Colon (tissue), 2 donors: ENCODE data around the gene SCRN1.
"Not testable (repeated sequence)": the region's sequence is repeated elsewhere in the genome, so short reads cannot be mapped to it uniquely, and the experiment has no call there.

Experiments used
- FAIRE-seq: peaks from 2 replicates; lab custom pipeline; 2012; peaks lifted over from hg19 to GRCh38; lab: Jason Lieb, UNC
- donor health status: control.
- donor health status: control.

SCRN1 gene

GRCh38 chr7:29968683-29969395, 20.8 kb downstream of the SCRN1 start:
- no peak for FAIRE-seq

GRCh38 chr7:29965030-29965429, 24.6 kb downstream of the SCRN1 start:
- FAIRE-seq: no peak

GRCh38 chr7:29962035-29962434, 27.6 kb downstream of the SCRN1 start:
- FAIRE-seq: peak; percentile 78

GRCh38 chr7:29961611-29962010, 28.0 kb downstream of the SCRN1 start:
- not testable (repeated sequence) for FAIRE-seq

GRCh38 chr7:29958667-29959358, 30.8 kb downstream of the SCRN1 start:
- FAIRE-seq: no peak

- no peak for FAIRE-seq
Measured at GRCh38 chr7:29957521-29958310, 31.9 kb downstream of the SCRN1 start.

- FAIRE-seq: no peak
Measured at GRCh38 chr7:29956487-29956836, 33.1 kb downstream of the SCRN1 start.

GRCh38 chr7:29955799-29956486, 33.7 kb downstream of the SCRN1 start:
- no peak for FAIRE-seq

- FAIRE-seq: no peak
Measured at GRCh38 chr7:29955075-29955792, 34.4 kb downstream of the SCRN1 start.

GRCh38 chr7:29953726-29954347, 35.8 kb downstream of the SCRN1 start:
- FAIRE-seq: no peak

- no peak for FAIRE-seq
Measured at GRCh38 chr7:29951206-29951605, 38.4 kb downstream of the SCRN1 start.

- no peak for FAIRE-seq
Measured at GRCh38 chr7:29950480-29950879, 39.1 kb downstream of the SCRN1 start.

- FAIRE-seq: no peak
Measured at GRCh38 chr7:29948587-29948986, 41.0 kb downstream of the SCRN1 start.

- FAIRE-seq: no peak
Measured at GRCh38 chr7:29946428-29947186, 43.0 kb downstream of the SCRN1 start.

GRCh38 chr7:29945259-29945809, 44.3 kb downstream of the SCRN1 start:
- FAIRE-seq: no peak

GRCh38 chr7:29940199-29940598, 49.4 kb downstream of the SCRN1 start:
- FAIRE-seq: no peak

- FAIRE-seq: no peak
Measured at GRCh38 chr7:29937132-29937531, 52.5 kb downstream of the SCRN1 start.

GRCh38 chr7:29935111-29935510, 54.5 kb downstream of the SCRN1 start:
- FAIRE-seq: no peak

- no peak for FAIRE-seq
Measured at GRCh38 chr7:29929018-29929807, 60.4 kb downstream of the SCRN1 start.
